Motor neuron (in vitro differentiated cells): ENCODE results near the gene MINDY1. TPM values are rescaled to one million over a fixed set of nuclear protein-coding genes. Genes with fewer than 3 reads are reported as not detected.
A peak's percentile ranks its signal among the peaks of the same experiment; 100 is the strongest.

Experiments
- ATAC-seq, 8 experiments: fragments of 200-7000 bp; cut with Tn5 transposase; replicated peaks in 6 of 8; 2 replicates each; pipeline ENCODE4 v1.8.0; 2021; ENCODE audit warnings: mild to moderate bottlenecking in 8 of 8, moderate library complexity in 8 of 8
- H3K27ac ChIP-seq, 2 donors: fragments of 250-450 bp; sonication (Bioruptor Pico); 2 replicates each; pipeline ENCODE4 v1.9.0; 2021; ENCODE audit warnings: antibody characterized with exemption in 2 of 2, mild to moderate bottlenecking in 2 of 2, moderate library complexity in 1 of 2
- H3K4me1 ChIP-seq, 2 donors: fragments of 250-450 bp; sonication (Bioruptor Pico); replicated peaks in 1 of 2; 2 replicates each; pipeline ENCODE4 v1.6.1; 2021; ENCODE audit warnings: antibody characterized with exemption in 2 of 2, mild to moderate bottlenecking in 2 of 2, moderate library complexity in 1 of 2
- H3K4me3 ChIP-seq, 5 donors: fragments of 250-450 bp; sonication (Bioruptor Pico); 2 replicates each; pipeline ENCODE4 v1.9.0; 2021; ENCODE audit warnings: antibody characterized with exemption in 5 of 5, mild to moderate bottlenecking in 5 of 5, moderate library complexity in 4 of 5
- WGBS, 10 experiments: fragments of 450-650 bp; shearing (Covaris generic); methylation state at CpG; one replicate each; pipeline ENCODE4 v1.0.0; 2022; 5-methylcytosine and 5-hydroxymethylcytosine counted together
- in situ Hi-C, 9 experiments: fragments of 400-800 bp; cut with MboI; loops; one replicate each; pipeline ENCODE4 v1.15.0; 2021; ENCODE audit warnings: low sequenced_read_pairs in 9 of 9, low pct_unique_long_range_greater_than_20kb in 2 of 9; ENCODE audit not compliant: unreplicated experiment in 9 of 9
- total RNA-seq, 8 experiments: library from RNA; unstranded; fragments of 300-600 nt; gene quantifications; 2 replicates each; pipeline versions ENCODE4 v1.2.3 to v1.2.4, GENCODE V29; 2022

MINDY1 gene
- total RNA-seq, 8 experiments from 2014 or later = 7.5 to 22.7 (median 19.0) TPM

- Histone ChIP-seq H3K4me1 (no peaks in the 10 kb centered on the region), H3K27ac (no peak overlapping the region), H3K4me3 (no peak overlapping the region)
- no peak for ATAC-seq
- in situ Hi-C loops = no loop called here
- WGBS, 10 experiments = 30 to 100% (median 88%) methylated on average over 1 to 19 of the region's 20 CpGs; no CpG with 5 or more reads in 2 of the 10 experiments
Measured at GRCh38 chr1:150997126-150997872, 9.4 kb downstream of the MINDY1 start.

- in situ Hi-C loops = no loop called here
- no peak overlapping the region for H3K4me3 ChIP-seq
- no peak overlapping the region for H3K27ac ChIP-seq
- H3K4me1 ChIP-seq = no peaks in the 10 kb centered on the region
- peak; percentile 52 to 81 (median 58) for ATAC-seq
- 0 to 59% (median 34%) methylated on average over 2 to 9 of the region's 9 CpGs; no CpG with 5 or more reads in 2 of the 10 experiments for WGBS, 10 experiments
Measured at GRCh38 chr1:150995896-150996295, 10.8 kb downstream of the MINDY1 start.

GRCh38 chr1:150995460-150995859 lies 11.2 kb downstream of the MINDY1 start:
- 0 to 80% (median 57%) methylated on average over 1 to 4 of the region's 4 CpGs; no CpG with 5 or more reads in 1 of the 10 experiments for WGBS, 10 experiments
- peak in 3 of 8 experiments; percentile 27 to 57 (median 51) for ATAC-seq
- in situ Hi-C loops = no loop called here
- Histone ChIP-seq H3K4me3 (no peak overlapping the region), H3K4me1 (no peaks in the 10 kb centered on the region), H3K27ac (no peak overlapping the region)

- no peak for ATAC-seq
- 56 to 100% (median 85%) methylated on average over 2 to 3 of the region's 3 CpGs; no CpG with 5 or more reads in 4 of the 10 experiments for WGBS, 10 experiments
- no peak overlapping the region for H3K4me3 ChIP-seq
- no peaks in the 10 kb centered on the region for H3K4me1 ChIP-seq
- in situ Hi-C loops = no loop called here
- H3K27ac ChIP-seq = no peak overlapping the region
Measured at GRCh38 chr1:150994248-150994647, 12.5 kb downstream of the MINDY1 start.

GRCh38 chr1:150992626-150993025 lies 14.1 kb downstream of the MINDY1 start:
- in situ Hi-C loops = no loop called here
- no peak for ATAC-seq
- no peak overlapping the region for H3K4me3 ChIP-seq
- WGBS, 10 experiments = 17 to 62% (median 53%) methylated on average over 1 to 4 of the region's 4 CpGs
- no peak overlapping the region for H3K27ac ChIP-seq
- no peaks in the 10 kb centered on the region for H3K4me1 ChIP-seq

GRCh38 chr1:150987924-150988323 lies 18.8 kb downstream of the MINDY1 start:
- ATAC-seq = peak in 3 of 8 experiments; percentile 32 to 73 (median 35)
- no peaks in the 10 kb centered on the region for H3K4me1 ChIP-seq
- WGBS, 10 experiments = 59 to 95% (median 71%) methylated on average over 1 to 7 of the region's 7 CpGs; no CpG with 5 or more reads in 4 of the 10 experiments
- no peak overlapping the region for H3K4me3 ChIP-seq
- H3K27ac ChIP-seq = no peak overlapping the region
- in situ Hi-C loops = no loop called here

GRCh38 chr1:150985179-150985825 lies 21.4 kb downstream of the MINDY1 start:
- Histone ChIP-seq H3K4me1 (peaks cover 0 to 14% of the 10 kb centered on the region in 2 donors), H3K4me3 (no peak overlapping the region), H3K27ac (no peak overlapping the region)
- in situ Hi-C loops = no loop called here
- 50 to 100% (median 77%) methylated on average over 1 to 2 of the region's 2 CpGs; no CpG with 5 or more reads in 4 of the 10 experiments for WGBS, 10 experiments
- no peak for ATAC-seq

- Histone ChIP-seq H3K4me1 (peaks cover 0 to 17% of the 10 kb centered on the region in 2 donors), H3K4me3 (no peak within 1 kb of the TSS), H3K27ac (no peak within 1 kb of the TSS)
- ATAC-seq = peak in 7 of 8 experiments; percentile 24 to 89 (median 72)
- WGBS, 10 experiments = 8 to 100% (median 67%) methylated on average over 1 to 12 of the region's 12 CpGs; no CpG with 5 or more reads in 1 of the 10 experiments
- in situ Hi-C loops = no loop called here
Measured at GRCh38 chr1:150981805-150982712, 24.6 kb downstream of the MINDY1 start, which contains the start of gene ANXA9. TSS of gene ANXA9 (plus strand) at chr1:150982292. CDS start at chr1:150983106, 814 bp downstream.

GRCh38 chr1:150981177-150981804 lies 25.4 kb downstream of the MINDY1 start:
- WGBS, 10 experiments = 74 to 100% (median 81%) methylated on average over 1 to 6 of the region's 6 CpGs; no CpG with 5 or more reads in 4 of the 10 experiments
- in situ Hi-C loops = no loop called here
- Histone ChIP-seq H3K4me3 (no peak overlapping the region), H3K27ac (no peak overlapping the region), H3K4me1 (peaks cover 0 to 17% of the 10 kb centered on the region in 2 donors)
- peak in 6 of 8 experiments; percentile 20 to 80 (median 74) for ATAC-seq

GRCh38 chr1:150979092-150980056 lies 27.3 kb downstream of the MINDY1 start:
- Histone ChIP-seq H3K4me1 (peaks cover 0 to 20% of the 10 kb centered on the region in 2 donors), H3K27ac (no peak overlapping the region), H3K4me3 (no peak overlapping the region)
- WGBS, 10 experiments = 0 to 53% (median 20%) methylated on average over 1 to 23 of the region's 23 CpGs; no CpG with 5 or more reads in 1 of the 10 experiments
- peak in 7 of 8 experiments; percentile 8 to 65 (median 25) for ATAC-seq
- in situ Hi-C loops = no loop called here

GRCh38 chr1:150976879-150977694 lies 29.6 kb downstream of the MINDY1 start:
- 33 to 100% (median 77%) methylated on average over 1 to 11 of the region's 11 CpGs; no CpG with 5 or more reads in 1 of the 10 experiments for WGBS, 10 experiments
- no peak overlapping the region for H3K27ac ChIP-seq
- in situ Hi-C loops = no loop called here
- H3K4me3 ChIP-seq = no peak overlapping the region
- ATAC-seq = peak in 5 of 8 experiments; percentile 12 to 20 (median 14)
- H3K4me1 ChIP-seq = peaks cover 15 to 30% of the 10 kb centered on the region in 2 donors
